RWPE2 (cell line): ENCODE data around the gene NDUFS6.

Experiments used
- ATAC-seq: fragments of 200-7000 bp; cut with Tn5 transposase; 3 replicates; pipeline ENCODE4 v1.9.1; 2021; ENCODE audit warnings: low read depth
- DNase-seq: peaks from one replicate; pipeline ENCODE4 v3.0.0-alpha.2; 2020; ENCODE audit warnings: low spot score
- H3K27ac ChIP-seq: fragments of 450-650 bp; 2 replicates; pipeline ENCODE4 v1.5.1; 2017; ENCODE audit warnings: mild to moderate bottlenecking; ENCODE audit not compliant: poor library complexity, severe bottlenecking
- H3K27me3 ChIP-seq: fragments of 250-450 bp; sonication (Bioruptor Pico); 2 replicates; pipeline ENCODE4 v1.5.1; 2021; ENCODE audit warnings: mild to moderate bottlenecking, moderate library complexity; ENCODE audit not compliant: insufficient read depth, poor library complexity, severe bottlenecking
- H3K36me3 ChIP-seq: fragments of 250-450 bp; sonication (Bioruptor Pico); 2 replicates; pipeline ENCODE4 v1.5.1; 2020; ENCODE audit warnings: low read depth, mild to moderate bottlenecking, moderate library complexity
- H3K4me1 ChIP-seq: fragments of 250-450 bp; sonication (Bioruptor Pico); 2 replicates; pipeline ENCODE4 v1.5.1; 2021; ENCODE audit warnings: mild to moderate bottlenecking, moderate library complexity; ENCODE audit not compliant: insufficient read depth, poor library complexity, severe bottlenecking
- H3K4me3 ChIP-seq: fragments of 250-450 bp; sonication (Bioruptor Pico); 2 replicates; pipeline ENCODE4 v1.5.1; 2021; ENCODE audit warnings: mild to moderate bottlenecking, moderate library complexity; ENCODE audit not compliant: severe bottlenecking
- H3K9me3 ChIP-seq: fragments of 250-450 bp; sonication (Bioruptor Pico); 2 replicates; pipeline ENCODE4 v1.5.1; 2021; ENCODE audit warnings: mild to moderate bottlenecking, moderate library complexity; ENCODE audit not compliant: severe bottlenecking
- CTCF ChIP-seq: fragments of 450-650 bp; IDR thresholded peaks from one replicate; pipeline ENCODE4 v1.5.1; 2017; ENCODE audit warnings: mild to moderate bottlenecking, moderate library complexity; ENCODE audit not compliant: poor library complexity, severe bottlenecking

The NDUFS6 gene

GRCh38 chr5:1791176-1791575, 10.0 kb upstream of the NDUFS6 start:
- H3K27me3 ChIP-seq, result no peaks in the 10 kb centered on the region
- DNase-seq (no peak), ATAC-seq (no peak)
- no peak for TF ChIP-seq CTCF
- peak overlapping the region; percentile 72 for H3K27ac ChIP-seq
- H3K9me3 ChIP-seq, result no peaks in the 10 kb centered on the region
- H3K4me3 ChIP-seq, result no peak overlapping the region
- H3K4me1 ChIP-seq, result peaks cover 14% of the 10 kb centered on the region
- H3K36me3 ChIP-seq, result no peaks in the 10 kb centered on the region

DNA sequence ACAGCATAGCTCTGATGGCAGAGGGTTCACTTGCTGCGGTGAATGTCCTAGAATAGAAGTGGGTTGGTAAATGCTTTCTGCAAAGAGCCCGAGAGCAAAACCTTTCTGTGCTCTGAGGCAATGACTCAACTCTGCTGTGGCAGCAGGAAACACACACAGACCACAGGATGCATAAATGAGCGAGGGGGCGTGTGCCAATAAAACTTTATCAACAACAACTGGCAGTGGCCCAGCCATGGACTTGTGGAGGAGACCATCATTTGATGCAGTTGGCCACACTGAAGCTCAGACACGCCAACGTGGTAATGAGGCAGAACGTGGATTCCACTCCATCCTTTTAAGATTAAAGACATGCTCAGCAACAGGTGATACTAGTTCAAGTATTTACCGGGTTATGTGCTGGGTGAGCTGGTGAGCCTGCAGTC, 8.4 kb upstream of the NDUFS6 start:
- H3K27ac ChIP-seq, result peak overlapping the region; percentile 16
- DNase-seq, result no peak
- no peak for TF ChIP-seq CTCF
- no peak overlapping the region for H3K4me3 ChIP-seq
- H3K36me3 ChIP-seq, result peaks cover 9% of the 10 kb centered on the region
- H3K4me1 ChIP-seq, result peaks cover 14% of the 10 kb centered on the region
- no peaks in the 10 kb centered on the region for H3K27me3 ChIP-seq
- no peaks in the 10 kb centered on the region for H3K9me3 ChIP-seq
- ATAC-seq, result no peak

DNA sequence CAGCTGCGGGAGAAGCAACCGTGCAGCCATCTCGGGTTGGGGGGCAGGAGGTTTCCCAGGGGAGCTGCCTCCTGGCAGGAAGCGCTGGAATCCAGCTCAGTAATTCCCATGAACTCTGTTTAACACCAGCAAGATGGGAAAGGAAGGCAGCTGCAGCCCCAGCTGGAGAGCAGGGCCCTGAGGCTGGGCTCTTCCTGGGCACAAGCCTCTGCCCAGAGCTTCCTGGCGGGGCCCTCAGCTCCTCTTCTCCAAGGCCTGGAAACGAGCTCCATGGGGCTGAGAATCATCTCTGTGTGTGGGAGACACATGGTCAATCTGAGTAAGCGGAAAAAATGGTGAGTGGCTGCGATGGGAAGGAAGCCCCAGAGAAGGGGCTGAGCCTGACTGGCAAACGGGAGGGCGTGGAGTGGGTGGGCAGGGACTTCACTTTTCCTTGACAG, 7.9 kb upstream of the NDUFS6 start:
- TF ChIP-seq CTCF, result no peak
- H3K4me1 ChIP-seq, result peaks cover 14% of the 10 kb centered on the region
- H3K27me3 ChIP-seq, result no peaks in the 10 kb centered on the region
- no peak for ATAC-seq
- peaks cover 14% of the 10 kb centered on the region for H3K36me3 ChIP-seq
- H3K9me3 ChIP-seq, result no peaks in the 10 kb centered on the region
- H3K4me3 ChIP-seq, result no peak overlapping the region
- H3K27ac ChIP-seq, result peak overlapping the region; percentile 16
- no peak for DNase-seq

- Histone ChIP-seq H3K4me1 (peaks cover 18% of the 10 kb centered on the region), H3K36me3 (peaks cover 19% of the 10 kb centered on the region), H3K27me3 (no peaks in the 10 kb centered on the region), H3K27ac (no peak overlapping the region), H3K4me3 (no peak overlapping the region), H3K9me3 (no peaks in the 10 kb centered on the region)
- TF ChIP-seq CTCF, result no peak
- no peak for ATAC-seq
- DNase-seq, result no peak
Measured at GRCh38 chr5:1793966-1794900, 7.0 kb upstream of the NDUFS6 start.

DNA sequence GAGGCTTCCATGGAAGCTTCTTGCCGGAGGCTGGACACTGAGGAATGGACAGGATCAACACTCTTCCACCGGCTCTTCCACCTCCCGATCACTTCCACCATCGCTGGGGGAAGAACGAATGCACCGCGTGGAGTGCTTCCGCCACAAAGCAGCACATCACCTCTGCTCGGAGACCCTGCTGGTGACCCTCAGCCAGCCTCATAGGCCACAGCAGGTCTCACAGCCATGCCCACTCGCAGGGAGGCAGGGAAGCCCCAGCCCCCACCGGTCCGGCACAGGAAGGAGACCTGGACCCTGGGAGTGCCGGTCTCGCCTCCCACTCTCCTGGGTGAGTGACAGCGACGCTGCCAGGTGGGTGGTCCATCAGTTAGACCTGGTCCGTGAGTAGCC, 6.3 kb upstream of the NDUFS6 start:
- Histone ChIP-seq H3K27ac (no peak overlapping the region), H3K9me3 (no peaks in the 10 kb centered on the region), H3K36me3 (peaks cover 19% of the 10 kb centered on the region), H3K4me3 (no peak overlapping the region), H3K27me3 (no peaks in the 10 kb centered on the region), H3K4me1 (peaks cover 18% of the 10 kb centered on the region)
- no peak for TF ChIP-seq CTCF
- no peak for DNase-seq
- no peak for ATAC-seq
